Nephron progenitor cell (in vitro differentiated cells): Measurements from ENCODE around the gene DMAP1.
A peak's percentile ranks its signal among the peaks of the same experiment; 100 is the strongest.

ENCODE experiments used
- DNase-seq: peaks from one replicate; pipeline ENCODE4 v3.0.0; 2021
- H3K27ac Mint-ChIP-seq: 2 replicates; pipeline ENCODE4 v1.8.0; 2021; ENCODE audit warnings: mild to moderate bottlenecking, moderate library complexity, mixed read lengths
- H3K27me3 Mint-ChIP-seq: 2 replicates; pipeline ENCODE4 v1.8.0; 2021; ENCODE audit warnings: mild to moderate bottlenecking, low read depth, mixed read lengths; ENCODE audit not compliant: poor library complexity
- H3K36me3 Mint-ChIP-seq: 2 replicates; pipeline ENCODE4 v1.8.0; 2021; ENCODE audit warnings: low read depth, mixed read lengths
- H3K4me1 Mint-ChIP-seq: 2 replicates; pipeline ENCODE4 v1.8.0; 2021; ENCODE audit warnings: mixed read lengths
- H3K4me3 Mint-ChIP-seq: 2 replicates; pipeline ENCODE4 v1.8.0; 2021; ENCODE audit warnings: mild to moderate bottlenecking, moderate library complexity, mixed read lengths
- H3K9me3 Mint-ChIP-seq: 2 replicates; pipeline ENCODE4 v1.8.0; 2021; ENCODE audit warnings: mild to moderate bottlenecking, moderate library complexity, mixed read lengths
- CTCF ChIP-seq: fragments of 200-600 bp; sonication (generic); IDR thresholded peaks from 2 replicates; pipeline ENCODE4 v1.5.0; 2021; ENCODE audit warnings: antibody characterized with exemption

Gene DMAP1

GRCh38 chr1:44254392-44254910, 41.2 kb downstream of the DMAP1 start:
- Mint-ChIP-seq H3K27me3 (peaks cover 8% of the 10 kb centered on the region), H3K4me1 (peaks cover 34% of the 10 kb centered on the region), H3K27ac (no peak overlapping the region), H3K9me3 (no peaks in the 10 kb centered on the region), H3K36me3 (peaks cover 6% of the 10 kb centered on the region), H3K4me3 (no peak overlapping the region)
- no peak for DNase-seq
- no peak for TF ChIP-seq CTCF

GRCh38 chr1:44256762-44257554, 43.7 kb downstream of the DMAP1 start:
- no peaks in the 10 kb centered on the region for H3K9me3 Mint-ChIP-seq
- peaks cover 9% of the 10 kb centered on the region for H3K27me3 Mint-ChIP-seq
- no peak overlapping the region for H3K27ac Mint-ChIP-seq
- TF ChIP-seq CTCF: no peak
- H3K36me3 Mint-ChIP-seq: peaks cover 4% of the 10 kb centered on the region
- H3K4me1 Mint-ChIP-seq: peaks cover 44% of the 10 kb centered on the region
- no peak overlapping the region for H3K4me3 Mint-ChIP-seq
- DNase-seq: no peak

- TF ChIP-seq CTCF: no peak
- peaks cover 9% of the 10 kb centered on the region for H3K27me3 Mint-ChIP-seq
- no peak overlapping the region for H3K27ac Mint-ChIP-seq
- peaks cover 4% of the 10 kb centered on the region for H3K36me3 Mint-ChIP-seq
- DNase-seq: no peak
- no peaks in the 10 kb centered on the region for H3K9me3 Mint-ChIP-seq
- peaks cover 65% of the 10 kb centered on the region for H3K4me1 Mint-ChIP-seq
- H3K4me3 Mint-ChIP-seq: no peak overlapping the region
These were observed 45.8 kb downstream of the DMAP1 start for GRCh38 chr1:44259090-44259489.

- Mint-ChIP-seq H3K9me3 (no peaks in the 10 kb centered on the region), H3K36me3 (peaks cover 10% of the 10 kb centered on the region), H3K4me1 (peaks cover 68% of the 10 kb centered on the region), H3K27me3 (peaks cover 16% of the 10 kb centered on the region), H3K27ac (no peak overlapping the region), H3K4me3 (no peak overlapping the region)
- no peak for DNase-seq
- no peak for TF ChIP-seq CTCF
These were observed 47.5 kb downstream of the DMAP1 start for GRCh38 chr1:44260792-44261170.

GRCh38 chr1:44261171-44261817, 48.0 kb downstream of the DMAP1 start:
- peak overlapping the region; percentile 61 for H3K27ac Mint-ChIP-seq
- H3K36me3 Mint-ChIP-seq: peaks cover 15% of the 10 kb centered on the region
- DNase-seq: no peak
- H3K9me3 Mint-ChIP-seq: no peaks in the 10 kb centered on the region
- peak overlapping the region; percentile 25 for H3K4me3 Mint-ChIP-seq
- H3K4me1 Mint-ChIP-seq: peaks cover 67% of the 10 kb centered on the region
- TF ChIP-seq CTCF: no peak
- H3K27me3 Mint-ChIP-seq: peaks cover 16% of the 10 kb centered on the region
